ENCODE data around the gene GGTLC1.

The GGTLC1 gene

GRCh38 chr20:23966927-23967615 lies 21.5 kb downstream of the GGTLC1 start:
- no peak for DNase-seq (ENCODE audit: low read depth)
- no peak for TF ChIP-seq CTCF (IDR thresholded peaks at IDR 0.05; ENCODE audit: control insufficient read depth, insufficient read depth, low read depth, low read length, missing control alignments)
- no peak overlapping the region for H3K4me3 ChIP-seq (ENCODE audit: control insufficient read depth, low read depth, low read length)

- TF ChIP-seq CTCF (IDR thresholded peaks at IDR 0.05; ENCODE audit: control insufficient read depth, insufficient read depth, low read depth, low read length, missing control alignments): no peak
- H3K4me3 ChIP-seq (ENCODE audit: control insufficient read depth, low read depth, low read length): no peak overlapping the region
- no peak for DNase-seq (ENCODE audit: low read depth)
Measured at GRCh38 chr20:23966298-23966697, 22.3 kb downstream of the GGTLC1 start.

- no peak for DNase-seq (ENCODE audit: low read depth)
Measured at GRCh38 chr20:23963941-23964340, 24.6 kb downstream of the GGTLC1 start.

GRCh38 chr20:23962272-23962671 lies 26.3 kb downstream of the GGTLC1 start:
- H3K4me3 ChIP-seq (ENCODE audit: control insufficient read depth, low read depth, low read length): no peak overlapping the region
- DNase-seq (ENCODE audit: low read depth): no peak
- no peak for TF ChIP-seq CTCF (IDR thresholded peaks at IDR 0.05; ENCODE audit: control insufficient read depth, insufficient read depth, low read depth, low read length, missing control alignments)

More at GRCh38 chr20:23963941-23964340, 24.6 kb downstream of the GGTLC1 start:
- no peak overlapping the region for H3K4me3 ChIP-seq (ENCODE audit: control insufficient read depth, low read depth, low read length)
- TF ChIP-seq CTCF (IDR thresholded peaks at IDR 0.05; ENCODE audit: control insufficient read depth, insufficient read depth, low read depth, low read length, missing control alignments): no peak

- H3K4me3 ChIP-seq (ENCODE audit: control insufficient read depth, low read depth, low read length): no peak overlapping the region
- no peak for DNase-seq (ENCODE audit: low read depth)
- TF ChIP-seq CTCF (IDR thresholded peaks at IDR 0.05; ENCODE audit: control insufficient read depth, insufficient read depth, low read depth, low read length, missing control alignments): no peak
Measured at GRCh38 chr20:23959054-23959453, 29.5 kb downstream of the GGTLC1 start.

- TF ChIP-seq CTCF (IDR thresholded peaks at IDR 0.05; ENCODE audit: control insufficient read depth, insufficient read depth, low read depth, low read length, missing control alignments): no peak
- no peak overlapping the region for H3K4me3 ChIP-seq (ENCODE audit: control insufficient read depth, low read depth, low read length)
- DNase-seq (ENCODE audit: low read depth): no peak
Measured at GRCh38 chr20:23955896-23956295, 32.7 kb downstream of the GGTLC1 start.

Measured in AG09309 (cell line).